ENCODE results near the gene MYH7B. TPM values are rescaled to one million over a fixed set of nuclear protein-coding genes. Genes with fewer than 3 reads are reported as not detected.

MYH7B gene
- total and polyA plus RNA-seq, 2 donors (not counting 3 experiments of a cell fraction or from before 2014, with no cell fraction given) = 0.03 TPM; not detected in 1

DNA sequence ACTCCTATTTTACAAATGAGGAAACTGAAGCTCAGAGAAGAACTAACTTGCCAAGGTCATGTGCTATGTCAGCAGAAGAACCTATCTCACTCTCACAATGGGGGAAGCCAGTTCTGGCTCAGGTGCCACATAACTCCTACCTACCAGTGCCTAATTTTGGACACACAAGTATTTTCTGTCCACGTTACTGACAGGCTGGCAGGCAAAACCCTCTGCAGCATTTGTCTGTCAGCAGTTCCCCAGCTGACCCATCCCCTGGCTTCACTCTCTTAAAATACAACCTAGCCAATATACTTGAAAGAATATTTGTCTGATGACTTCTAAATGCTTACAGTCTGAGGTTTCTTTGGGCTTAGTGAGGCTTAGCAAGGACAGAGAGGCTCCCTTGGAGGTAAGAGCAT lies 15.6 kb upstream of the MYH7B start:
- ChIA-PET CTCF (interaction anchor here (1.8 kb wide), 1 partner anchor 170 kb away, joined by 4 read pairs; no protein-coding TSS in a partner anchor), POLR2A (no interaction called here)
- TF ChIP-seq, protein P1, sequence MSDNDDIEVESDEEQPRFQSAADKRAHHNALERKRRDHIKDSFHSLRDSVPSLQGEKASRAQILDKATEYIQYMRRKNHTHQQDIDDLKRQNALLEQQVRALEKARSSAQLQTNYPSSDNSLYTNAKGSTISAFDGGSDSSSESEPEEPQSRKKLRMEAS (IDR thresholded peaks at IDR 0.05; ENCODE audit: insufficient read depth, insufficient read length) = no peak
- Histone ChIP-seq H3K9me1 (replicated peaks; ENCODE audit: control insufficient read depth, extremely low read depth, insufficient read depth, low read length) (peaks cover 2% of the 10 kb centered on the region), H3K4me2 (ENCODE audit: insufficient read depth, low read length) (no peak overlapping the region), H2AFZ (ENCODE audit: low read depth, low read length) (no peak overlapping the region), H3K36me3 (ENCODE audit: control insufficient read depth in 2 of 2, extremely low read depth in 1 of 2, insufficient read depth in 2 of 2, low read length in 2 of 2) (peaks cover 2 to 8% of the 10 kb centered on the region in 2 experiments), H3K9me3 (replicated peaks; ENCODE audit: control insufficient read depth, insufficient read depth, low read length) (no peaks in the 10 kb centered on the region), H3K4me1 (ENCODE audit: control insufficient read depth, extremely low read depth, insufficient read depth, low read length) (peaks cover 13% of the 10 kb centered on the region), H4K20me1 (replicated peaks; ENCODE audit: control insufficient read depth, extremely low read depth, insufficient read depth, low read length) (no peaks in the 10 kb centered on the region), H3K9ac (replicated peaks; ENCODE audit: extremely low read depth, insufficient read depth, low read length) (no peak overlapping the region), H3K79me2 (ENCODE audit: control insufficient read depth, insufficient read depth, low read length) (no peaks in the 10 kb centered on the region), H3K27ac (ENCODE audit: insufficient read depth, low read depth, low read length) (no peak overlapping the region), H3K27me3 (ENCODE audit: control insufficient read depth in 2 of 2, insufficient read depth in 2 of 2, low read length in 2 of 2) (no peaks in the 10 kb centered on the region), H3K4me3 (replicated peaks in 1 of 3; ENCODE audit: insufficient read depth in 1 of 3, low read depth in 1 of 3, low read length in 3 of 3) (no peak overlapping the region)
- no TSS peak for BruUV-seq (replicated peaks)
- dilution Hi-C loops (cut with MboI; ENCODE audit: extremely low pct_ligation_motif_present, low sequenced_read_pairs) = no loop called here
- intact Hi-C loops (cut with micrococcal nuclease) = no loop called here
- FAIRE-seq (no peak), DNase-seq (ENCODE audit: low read depth, low spot score) (no peak)

DNA sequence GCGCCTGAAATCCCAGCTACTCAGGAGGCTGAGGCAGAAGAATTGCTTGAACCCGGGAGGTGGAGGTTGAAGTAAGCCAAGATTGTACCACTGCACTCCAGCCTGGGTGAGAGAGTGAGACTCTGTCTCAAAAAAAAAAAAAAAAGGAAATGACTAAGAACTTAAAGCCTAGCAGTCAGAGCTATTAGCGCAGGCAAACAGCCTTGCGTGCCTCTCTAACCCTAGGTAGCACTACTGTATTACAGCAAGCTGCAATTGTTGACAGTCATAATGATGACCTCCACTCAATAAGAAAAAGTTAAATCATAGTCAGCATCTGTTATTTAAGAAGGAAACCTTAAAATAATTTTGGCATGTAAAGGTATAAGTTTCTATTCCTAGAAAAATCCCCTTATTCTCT lies 14.4 kb upstream of the MYH7B start:
- Histone ChIP-seq H3K27ac (ENCODE audit: insufficient read depth, low read depth, low read length) (peak overlapping the region; percentile 49), H3K79me2 (ENCODE audit: control insufficient read depth, insufficient read depth, low read length) (no peaks in the 10 kb centered on the region), H3K9ac (replicated peaks; ENCODE audit: extremely low read depth, insufficient read depth, low read length) (no peak overlapping the region), H3K36me3 (ENCODE audit: control insufficient read depth in 2 of 2, extremely low read depth in 1 of 2, insufficient read depth in 2 of 2, low read length in 2 of 2) (peaks cover 2 to 8% of the 10 kb centered on the region in 2 experiments), H3K4me1 (ENCODE audit: control insufficient read depth, extremely low read depth, insufficient read depth, low read length) (peaks cover 13% of the 10 kb centered on the region), H3K9me3 (replicated peaks; ENCODE audit: control insufficient read depth, insufficient read depth, low read length) (no peaks in the 10 kb centered on the region), H3K27me3 (ENCODE audit: control insufficient read depth in 2 of 2, insufficient read depth in 2 of 2, low read length in 2 of 2) (no peaks in the 10 kb centered on the region), H3K9me1 (replicated peaks; ENCODE audit: control insufficient read depth, extremely low read depth, insufficient read depth, low read length) (peaks cover 2% of the 10 kb centered on the region), H3K4me3 (replicated peaks in 1 of 3; ENCODE audit: insufficient read depth in 1 of 3, low read depth in 1 of 3, low read length in 3 of 3) (no peak overlapping the region), H2AFZ (ENCODE audit: low read depth, low read length) (no peak overlapping the region), H3K4me2 (ENCODE audit: insufficient read depth, low read length) (peak overlapping the region; percentile 4), H4K20me1 (replicated peaks; ENCODE audit: control insufficient read depth, extremely low read depth, insufficient read depth, low read length) (no peaks in the 10 kb centered on the region)
- CTCF ChIA-PET = interaction anchor here (0.6 to 1.8 kb wide), 8 partner anchors 15 to 172 kb away, joined by 3 to 9 read pairs (median 4); partner anchors contain the start of genes ACSS2, GSS and MYH7B
- POLR2A ChIA-PET = interaction anchor here (0.7 kb wide), 2 partner anchors 15 to 17 kb away, joined by 3 read pairs; partner anchors contain the start of gene MYH7B
- TF ChIP-seq, protein P2, sequence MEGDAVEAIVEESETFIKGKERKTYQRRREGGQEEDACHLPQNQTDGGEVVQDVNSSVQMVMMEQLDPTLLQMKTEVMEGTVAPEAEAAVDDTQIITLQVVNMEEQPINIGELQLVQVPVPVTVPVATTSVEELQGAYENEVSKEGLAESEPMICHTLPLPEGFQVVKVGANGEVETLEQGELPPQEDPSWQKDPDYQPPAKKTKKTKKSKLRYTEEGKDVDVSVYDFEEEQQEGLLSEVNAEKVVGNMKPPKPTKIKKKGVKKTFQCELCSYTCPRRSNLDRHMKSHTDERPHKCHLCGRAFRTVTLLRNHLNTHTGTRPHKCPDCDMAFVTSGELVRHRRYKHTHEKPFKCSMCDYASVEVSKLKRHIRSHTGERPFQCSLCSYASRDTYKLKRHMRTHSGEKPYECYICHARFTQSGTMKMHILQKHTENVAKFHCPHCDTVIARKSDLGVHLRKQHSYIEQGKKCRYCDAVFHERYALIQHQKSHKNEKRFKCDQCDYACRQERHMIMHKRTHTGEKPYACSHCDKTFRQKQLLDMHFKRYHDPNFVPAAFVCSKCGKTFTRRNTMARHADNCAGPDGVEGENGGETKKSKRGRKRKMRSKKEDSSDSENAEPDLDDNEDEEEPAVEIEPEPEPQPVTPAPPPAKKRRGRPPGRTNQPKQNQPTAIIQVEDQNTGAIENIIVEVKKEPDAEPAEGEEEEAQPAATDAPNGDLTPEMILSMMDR (IDR thresholded peaks at IDR 0.05; ENCODE audit: extremely low read depth in 1 of 2, insufficient read depth in 1 of 2, low read depth in 1 of 2, low read length in 2 of 2) = no peak
- peak; percentile 11 for TF ChIP-seq FOS (IDR thresholded peaks at IDR 0.05; ENCODE audit: borderline replicate concordance, insufficient read depth, low read length)
- dilution Hi-C loops (cut with MboI; ENCODE audit: extremely low pct_ligation_motif_present, low sequenced_read_pairs) (no loop called here), intact Hi-C loops (cut with micrococcal nuclease) (no loop called here)
- BruUV-seq (replicated peaks) = no TSS peak
- FAIRE-seq = peak; percentile 84
- peak; percentile 53 for DNase-seq (ENCODE audit: low read depth, low spot score)
